Measurements from ENCODE around the gene COLQ.

COLQ gene

GRCh38 chr3:15477951-15478639 lies 43.4 kb downstream of the COLQ start:
- no CpG with 5 or more reads among the region's 6 CpGs for WGBS (ENCODE audit: extremely low coverage, insufficient coverage, low lambda C conversion rate)
- no peaks in the 10 kb centered on the region for H3K4me1 ChIP-seq (ENCODE audit: control insufficient read depth, low read depth, low read length)
- H3K27ac ChIP-seq (ENCODE audit: low read depth, low read length), result no peak overlapping the region
- no peak overlapping the region for H3K4ac ChIP-seq (ENCODE audit: low read depth, low read length)
- no peak overlapping the region for H2AK5ac ChIP-seq (ENCODE audit: low read length)
- H2BK5ac ChIP-seq (ENCODE audit: low read length), result no peak overlapping the region
- no peak overlapping the region for H3K18ac ChIP-seq (ENCODE audit: low read length)
- H3K23ac ChIP-seq (ENCODE audit: low read length), result no peak overlapping the region
- no peak overlapping the region for H4K5ac ChIP-seq (ENCODE audit: low read length)
- H2BK120ac ChIP-seq (ENCODE audit: low read depth, low read length), result no peak overlapping the region
- no peaks in the 10 kb centered on the region for H3K36me3 ChIP-seq (ENCODE audit: control insufficient read depth, insufficient read depth, low read length)
- H2BK15ac ChIP-seq (replicated peaks; ENCODE audit: low read depth), result no peak overlapping the region
- no peak overlapping the region for H3K56ac ChIP-seq (ENCODE audit: low read length)
- H3K9ac ChIP-seq (ENCODE audit: low read length), result no peak overlapping the region
- no peak overlapping the region for H3K4me3 ChIP-seq (ENCODE audit: low read length)
- no peaks in the 10 kb centered on the region for H3K27me3 ChIP-seq (ENCODE audit: insufficient read depth, low read length, poor library complexity)
- no peak overlapping the region for H3K4me2 ChIP-seq (ENCODE audit: low read length)
- no peaks in the 10 kb centered on the region for H3K79me2 ChIP-seq (ENCODE audit: control insufficient read depth, insufficient read depth, low read length)
- no peak for DNase-seq
- no peak overlapping the region for H4K8ac ChIP-seq (ENCODE audit: low read depth, low read length)
- H3K79me1 ChIP-seq (ENCODE audit: low read length), result no peaks in the 10 kb centered on the region

- Histone ChIP-seq H4K8ac (ENCODE audit: low read depth, low read length) (no peak overlapping the region), H4K5ac (ENCODE audit: low read length) (no peak overlapping the region), H3K79me2 (ENCODE audit: control insufficient read depth, insufficient read depth, low read length) (no peaks in the 10 kb centered on the region), H3K4me1 (ENCODE audit: control insufficient read depth, low read depth, low read length) (no peaks in the 10 kb centered on the region), H2BK120ac (ENCODE audit: low read depth, low read length) (no peak overlapping the region), H3K18ac (ENCODE audit: low read length) (no peak overlapping the region), H3K79me1 (ENCODE audit: low read length) (no peaks in the 10 kb centered on the region), H2BK5ac (ENCODE audit: low read length) (no peak overlapping the region), H3K4me3 (ENCODE audit: low read length) (no peak overlapping the region), H3K4ac (ENCODE audit: low read depth, low read length) (no peak overlapping the region), H3K4me2 (ENCODE audit: low read length) (no peak overlapping the region), H3K23ac (ENCODE audit: low read length) (no peak overlapping the region), H3K27ac (ENCODE audit: low read depth, low read length) (no peak overlapping the region), H3K56ac (ENCODE audit: low read length) (no peak overlapping the region), H3K36me3 (ENCODE audit: control insufficient read depth, insufficient read depth, low read length) (no peaks in the 10 kb centered on the region), H3K9ac (ENCODE audit: low read length) (no peak overlapping the region), H2BK15ac (replicated peaks; ENCODE audit: low read depth) (no peak overlapping the region), H2AK5ac (ENCODE audit: low read length) (no peak overlapping the region), H3K27me3 (ENCODE audit: insufficient read depth, low read length, poor library complexity) (no peaks in the 10 kb centered on the region)
- WGBS (ENCODE audit: extremely low coverage, insufficient coverage, low lambda C conversion rate), result no CpG with 5 or more reads among the region's 3 CpGs
- DNase-seq, result no peak
These were observed 45.1 kb downstream of the COLQ start for GRCh38 chr3:15476378-15476777.

- DNase-seq, result no peak
- Histone ChIP-seq H2BK5ac (ENCODE audit: low read length) (no peak overlapping the region), H3K4ac (ENCODE audit: low read depth, low read length) (no peak overlapping the region), H4K8ac (ENCODE audit: low read depth, low read length) (no peak overlapping the region), H3K27me3 (ENCODE audit: insufficient read depth, low read length, poor library complexity) (no peaks in the 10 kb centered on the region), H3K56ac (ENCODE audit: low read length) (no peak overlapping the region), H2BK120ac (ENCODE audit: low read depth, low read length) (no peak overlapping the region), H3K9ac (ENCODE audit: low read length) (no peak overlapping the region), H3K23ac (ENCODE audit: low read length) (no peak overlapping the region), H3K4me3 (ENCODE audit: low read length) (no peak overlapping the region), H3K4me1 (ENCODE audit: control insufficient read depth, low read depth, low read length) (no peaks in the 10 kb centered on the region), H2BK15ac (replicated peaks; ENCODE audit: low read depth) (no peak overlapping the region), H3K36me3 (ENCODE audit: control insufficient read depth, insufficient read depth, low read length) (no peaks in the 10 kb centered on the region), H3K4me2 (ENCODE audit: low read length) (no peak overlapping the region), H3K18ac (ENCODE audit: low read length) (no peak overlapping the region), H4K5ac (ENCODE audit: low read length) (no peak overlapping the region), H3K79me2 (ENCODE audit: control insufficient read depth, insufficient read depth, low read length) (no peaks in the 10 kb centered on the region), H2AK5ac (ENCODE audit: low read length) (no peak overlapping the region), H3K27ac (ENCODE audit: low read depth, low read length) (no peak overlapping the region), H3K79me1 (ENCODE audit: low read length) (no peaks in the 10 kb centered on the region)
- WGBS (ENCODE audit: extremely low coverage, insufficient coverage, low lambda C conversion rate), result no CpG with 5 or more reads among the region's 5 CpGs
These were observed 46.3 kb downstream of the COLQ start for GRCh38 chr3:15475161-15475560.

DNA sequence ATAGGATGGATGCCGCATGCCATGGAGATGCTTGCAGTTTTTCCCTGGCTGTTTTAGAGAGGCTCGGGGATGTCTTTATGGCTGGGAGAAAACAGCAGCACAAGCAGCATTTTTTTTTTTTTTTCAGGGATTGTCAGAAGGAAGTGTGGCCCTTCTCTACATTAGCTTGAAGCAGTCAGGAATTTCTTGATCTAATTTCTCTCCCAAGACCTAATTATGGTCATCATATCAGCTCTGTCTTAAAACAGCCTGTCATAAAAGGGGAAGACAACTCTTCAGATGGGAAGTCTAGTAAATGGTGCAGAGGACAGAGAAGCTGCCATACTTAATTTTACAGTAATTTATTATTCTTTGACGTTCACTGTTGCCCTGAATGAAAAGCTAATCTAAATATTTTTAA lies 49.6 kb downstream of the COLQ start:
- no peak overlapping the region for H3K4me2 ChIP-seq (ENCODE audit: low read length)
- no peak overlapping the region for H3K4me3 ChIP-seq (ENCODE audit: low read length)
- no peak overlapping the region for H3K9ac ChIP-seq (ENCODE audit: low read length)
- no peak overlapping the region for H4K8ac ChIP-seq (ENCODE audit: low read depth, low read length)
- no peak overlapping the region for H4K5ac ChIP-seq (ENCODE audit: low read length)
- no peak overlapping the region for H2BK15ac ChIP-seq (replicated peaks; ENCODE audit: low read depth)
- H3K23ac ChIP-seq (ENCODE audit: low read length), result no peak overlapping the region
- H3K36me3 ChIP-seq (ENCODE audit: control insufficient read depth, insufficient read depth, low read length), result no peaks in the 10 kb centered on the region
- H2BK120ac ChIP-seq (ENCODE audit: low read depth, low read length), result no peak overlapping the region
- H2AK5ac ChIP-seq (ENCODE audit: low read length), result no peak overlapping the region
- no peak overlapping the region for H3K18ac ChIP-seq (ENCODE audit: low read length)
- H3K4me1 ChIP-seq (ENCODE audit: control insufficient read depth, low read depth, low read length), result no peaks in the 10 kb centered on the region
- H3K27me3 ChIP-seq (ENCODE audit: insufficient read depth, low read length, poor library complexity), result no peaks in the 10 kb centered on the region
- H3K79me1 ChIP-seq (ENCODE audit: low read length), result no peaks in the 10 kb centered on the region
- no peak for DNase-seq
- H3K4ac ChIP-seq (ENCODE audit: low read depth, low read length), result no peak overlapping the region
- H3K79me2 ChIP-seq (ENCODE audit: control insufficient read depth, insufficient read depth, low read length), result no peaks in the 10 kb centered on the region
- H3K27ac ChIP-seq (ENCODE audit: low read depth, low read length), result no peak overlapping the region
- no peak overlapping the region for H3K56ac ChIP-seq (ENCODE audit: low read length)
- no CpG with 5 or more reads among the region's 3 CpGs for WGBS (ENCODE audit: extremely low coverage, insufficient coverage, low lambda C conversion rate)
- H2BK5ac ChIP-seq (ENCODE audit: low read length), result no peak overlapping the region

DNA sequence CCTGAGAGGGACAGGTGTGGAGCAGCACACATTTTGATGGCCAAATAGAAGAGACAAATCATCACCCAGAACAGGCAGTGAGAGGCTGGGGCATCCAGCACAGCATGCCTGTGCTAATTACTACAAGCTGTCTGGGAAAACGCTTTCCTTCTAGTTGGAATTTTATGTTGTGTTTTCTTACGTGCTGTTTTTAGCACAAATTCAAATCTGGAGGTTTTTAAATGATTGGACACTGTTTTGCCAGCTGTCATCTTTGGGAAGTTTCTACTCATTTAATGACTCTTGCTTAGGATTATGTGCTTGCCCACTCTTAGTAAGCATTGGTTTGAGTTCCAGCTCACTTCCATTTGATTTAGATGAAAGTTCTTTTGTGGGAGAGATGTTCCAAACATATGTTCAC lies 50.7 kb downstream of the COLQ start:
- Histone ChIP-seq H3K27me3 (ENCODE audit: insufficient read depth, low read length, poor library complexity) (no peaks in the 10 kb centered on the region), H3K79me1 (ENCODE audit: low read length) (no peaks in the 10 kb centered on the region), H3K79me2 (ENCODE audit: control insufficient read depth, insufficient read depth, low read length) (no peaks in the 10 kb centered on the region), H3K4ac (ENCODE audit: low read depth, low read length) (no peak overlapping the region), H3K23ac (ENCODE audit: low read length) (no peak overlapping the region), H4K5ac (ENCODE audit: low read length) (no peak overlapping the region), H3K4me1 (ENCODE audit: control insufficient read depth, low read depth, low read length) (no peaks in the 10 kb centered on the region), H2AK5ac (ENCODE audit: low read length) (no peak overlapping the region), H3K4me2 (ENCODE audit: low read length) (no peak overlapping the region), H3K9ac (ENCODE audit: low read length) (no peak overlapping the region), H3K27ac (ENCODE audit: low read depth, low read length) (no peak overlapping the region), H3K36me3 (ENCODE audit: control insufficient read depth, insufficient read depth, low read length) (no peaks in the 10 kb centered on the region), H2BK120ac (ENCODE audit: low read depth, low read length) (no peak overlapping the region), H4K8ac (ENCODE audit: low read depth, low read length) (no peak overlapping the region), H2BK5ac (ENCODE audit: low read length) (no peak overlapping the region), H3K4me3 (ENCODE audit: low read length) (no peak overlapping the region), H3K56ac (ENCODE audit: low read length) (no peak overlapping the region), H3K18ac (ENCODE audit: low read length) (no peak overlapping the region), H2BK15ac (replicated peaks; ENCODE audit: low read depth) (no peak overlapping the region)
- WGBS (ENCODE audit: extremely low coverage, insufficient coverage, low lambda C conversion rate), result no CpG with 5 or more reads among the region's 2 CpGs
- no peak for DNase-seq

- Histone ChIP-seq H3K27me3 (ENCODE audit: insufficient read depth, low read length, poor library complexity) (no peaks in the 10 kb centered on the region), H4K5ac (ENCODE audit: low read length) (no peak overlapping the region), H3K27ac (ENCODE audit: low read depth, low read length) (no peak overlapping the region), H3K79me2 (ENCODE audit: control insufficient read depth, insufficient read depth, low read length) (no peaks in the 10 kb centered on the region), H3K79me1 (ENCODE audit: low read length) (no peaks in the 10 kb centered on the region), H3K56ac (ENCODE audit: low read length) (no peak overlapping the region), H2BK5ac (ENCODE audit: low read length) (no peak overlapping the region), H3K4me1 (ENCODE audit: control insufficient read depth, low read depth, low read length) (no peaks in the 10 kb centered on the region), H3K4me3 (ENCODE audit: low read length) (no peak overlapping the region), H2BK15ac (replicated peaks; ENCODE audit: low read depth) (no peak overlapping the region), H3K9ac (ENCODE audit: low read length) (no peak overlapping the region), H3K36me3 (ENCODE audit: control insufficient read depth, insufficient read depth, low read length) (no peaks in the 10 kb centered on the region), H2AK5ac (ENCODE audit: low read length) (no peak overlapping the region), H3K23ac (ENCODE audit: low read length) (no peak overlapping the region), H3K4ac (ENCODE audit: low read depth, low read length) (no peak overlapping the region), H3K4me2 (ENCODE audit: low read length) (no peak overlapping the region), H4K8ac (ENCODE audit: low read depth, low read length) (no peak overlapping the region), H3K18ac (ENCODE audit: low read length) (no peak overlapping the region), H2BK120ac (ENCODE audit: low read depth, low read length) (no peak overlapping the region)
- DNase-seq, result peak; percentile 50
- WGBS (ENCODE audit: extremely low coverage, insufficient coverage, low lambda C conversion rate), result no CpG with 5 or more reads among the region's 6 CpGs
These were observed 51.2 kb downstream of the COLQ start for GRCh38 chr3:15470261-15470660.
